Small intestine (tissue), 7 donors: ENCODE results near the gene ADAMTS14. TPM values are rescaled to one million over a fixed set of nuclear protein-coding genes. Genes with fewer than 3 reads are reported as not detected.
A peak's percentile ranks its signal among the peaks of the same experiment; 100 is the strongest.

Experiments used
- DNase-seq, 2 donors: peaks; one replicate each; pipeline versions ENCODE4 v3.0.0 to v3.0.0-alpha.2; 2013
- FAIRE-seq: peaks from 2 replicates; lab custom pipeline; 2012; peaks lifted over from hg19 to GRCh38; lab: Jason Lieb, UNC
- H3K27ac ChIP-seq, 3 donors: one replicate each; pipeline ENCODE4 v1.5.1; 2013; ENCODE audit warnings: low read length in 2 of 3, mild to moderate bottlenecking in 2 of 3, control low read depth in 1 of 3, inconsistent platforms in 1 of 3, low read depth in 1 of 3, moderate library complexity in 1 of 3
- H3K27me3 ChIP-seq, 3 donors: one replicate each; pipeline ENCODE4 v1.6.1; 2013; ENCODE audit warnings: low read length in 3 of 3, inconsistent platforms in 1 of 3; ENCODE audit not compliant: control insufficient read depth in 3 of 3, insufficient read depth in 3 of 3
- H3K36me3 ChIP-seq, 3 donors: one replicate each; pipeline ENCODE4 v1.6.1; 2013; ENCODE audit warnings: low read length in 3 of 3, inconsistent platforms in 1 of 3, low read depth in 1 of 3, mild to moderate bottlenecking in 1 of 3, moderate library complexity in 1 of 3; ENCODE audit not compliant: control insufficient read depth in 3 of 3, insufficient read depth in 2 of 3
- H3K4me1 ChIP-seq, 3 donors: one replicate each; pipeline ENCODE4 v1.6.1; 2013; ENCODE audit warnings: low read length in 2 of 3, inconsistent platforms in 1 of 3, low read depth in 1 of 3, mild to moderate bottlenecking in 1 of 3, moderate library complexity in 1 of 3; ENCODE audit not compliant: control insufficient read depth in 3 of 3, insufficient read depth in 2 of 3
- H3K4me3 ChIP-seq, 3 donors: one replicate each; pipeline ENCODE4 v1.5.1; 2013; ENCODE audit warnings: low read length in 3 of 3, control low read depth in 1 of 3, inconsistent platforms in 1 of 3, low read depth in 1 of 3, mild to moderate bottlenecking in 1 of 3, moderate library complexity in 1 of 3
- H3K9me3 ChIP-seq, 2 donors: one replicate each; pipeline ENCODE4 v1.6.1; 2013; ENCODE audit warnings: low read depth in 1 of 2, low read length in 1 of 2; ENCODE audit not compliant: control insufficient read depth in 2 of 2, insufficient read depth in 1 of 2
- WGBS, 3 donors: extraction: QIAGEN DNeasy Blood & Tissue Kit; methylation state at CpG; one replicate each; pipeline ENCODE4 v1.1.7; 2013; 5-methylcytosine and 5-hydroxymethylcytosine counted together
- polyA plus RNA-seq, 4 donors: library from polyadenylated mRNA; stranded (reverse) in 3 of 4; unstranded in 1 of 4; fragments of 200-250 nt in 3 of 4; fragments of 120-200 nt in 1 of 4; gene quantifications; one replicate each; pipeline versions ENCODE4 v1.2.1 to v1.2.3, GENCODE V29; 2013
- donor health status: healthy with polysubstance abuse.
- donor health status: control.
- donor health status: control.
- donor health status: Bipolar disorder and iron deficiency.
- donor health status: healthy.

ADAMTS14 gene
- polyA plus RNA-seq, 4 donors: 0.45 to 7.7 (median 0.79) TPM

- 78 to 87% (median 79%) methylated on average over 8 of the region's 8 CpGs for WGBS, 3 donors
- Histone ChIP-seq H3K27me3 (no peaks in the 10 kb centered on the region), H3K9me3 (no peaks in the 10 kb centered on the region), H3K36me3 (peaks cover 0 to 19% (median 0%) of the 10 kb centered on the region in 3 donors), H3K27ac (no peak overlapping the region), H3K4me1 (no peaks in the 10 kb centered on the region), H3K4me3 (no peak overlapping the region)
- FAIRE-seq: no peak
- no peak for DNase-seq
These were observed 84.5 kb downstream of the ADAMTS14 start for GRCh38 chr10:70756700-70757360.

DNA sequence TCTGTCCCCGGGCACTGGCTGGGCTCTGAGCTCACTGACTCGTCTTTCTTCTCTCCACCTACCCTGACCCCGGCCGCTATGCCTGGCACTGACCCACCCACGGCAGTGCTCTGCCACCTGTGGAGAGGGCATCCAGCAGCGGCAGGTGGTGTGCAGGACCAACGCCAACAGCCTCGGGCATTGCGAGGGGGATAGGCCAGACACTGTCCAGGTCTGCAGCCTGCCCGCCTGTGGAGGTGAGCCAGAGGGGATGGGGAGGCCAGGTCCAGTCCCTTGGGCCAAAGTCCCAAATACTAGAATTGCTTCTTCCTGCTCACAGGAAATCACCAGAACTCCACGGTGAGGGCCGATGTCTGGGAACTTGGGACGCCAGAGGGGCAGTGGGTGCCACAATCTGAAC is 85.5 kb downstream of the ADAMTS14 start:
- whole genome bisulfite sequencing, 3 donors: 52 to 78% (median 68%) methylated on average over 13 of the region's 13 CpGs
- no peak overlapping the region for H3K27ac ChIP-seq
- H3K4me1 ChIP-seq: no peaks in the 10 kb centered on the region
- FAIRE-seq (no peak), DNase-seq (no peak)
- H3K36me3 ChIP-seq: peaks cover 0 to 15% (median 0%) of the 10 kb centered on the region in 3 donors
- H3K9me3 ChIP-seq: no peaks in the 10 kb centered on the region
- H3K27me3 ChIP-seq: no peaks in the 10 kb centered on the region
- H3K4me3 ChIP-seq: no peak overlapping the region

- no peaks in the 10 kb centered on the region for H3K9me3 ChIP-seq
- H3K4me1 ChIP-seq: no peaks in the 10 kb centered on the region
- H3K4me3 ChIP-seq: no peak overlapping the region
- peaks cover 0 to 12% (median 0%) of the 10 kb centered on the region in 3 donors for H3K36me3 ChIP-seq
- 23 to 29% (median 27%) methylated on average over 7 of the region's 7 CpGs for WGBS, 3 donors
- no peak for FAIRE-seq
- no peaks in the 10 kb centered on the region for H3K27me3 ChIP-seq
- no peak overlapping the region for H3K27ac ChIP-seq
- peak; percentile 75 to 82 for DNase-seq
These were observed 86.6 kb downstream of the ADAMTS14 start for GRCh38 chr10:70758757-70759514.

DNA sequence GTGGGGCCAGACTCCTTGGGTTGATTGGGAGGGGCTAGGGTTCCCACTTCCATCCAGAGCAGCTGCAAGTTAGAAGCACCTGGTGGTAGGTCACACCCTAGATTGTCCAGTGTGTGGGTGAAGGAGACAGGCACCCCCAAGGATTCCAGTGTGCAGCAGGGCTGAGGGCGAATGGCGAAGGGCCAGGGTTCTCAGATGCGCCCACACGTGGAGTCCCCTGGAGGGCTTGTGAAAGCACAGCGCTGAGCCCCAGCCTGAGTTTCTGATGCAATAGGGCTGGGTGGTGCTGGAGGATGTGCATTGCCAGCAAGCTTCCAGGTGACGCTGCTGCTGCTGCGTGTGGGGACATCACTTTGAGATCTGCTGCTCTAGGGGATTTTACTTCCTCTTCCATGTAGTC is 87.5 kb downstream of the ADAMTS14 start:
- Histone ChIP-seq H3K27me3 (no peaks in the 10 kb centered on the region), H3K27ac (no peak overlapping the region), H3K4me3 (no peak overlapping the region), H3K36me3 (peaks cover 0 to 12% (median 0%) of the 10 kb centered on the region in 3 donors), H3K9me3 (no peaks in the 10 kb centered on the region), H3K4me1 (no peaks in the 10 kb centered on the region)
- DNase-seq (no peak), FAIRE-seq (no peak)
- 48 to 59% (median 58%) methylated on average over 7 of the region's 7 CpGs for WGBS, 3 donors

GRCh38 chr10:70760271-70760787 is 88.0 kb downstream of the ADAMTS14 start:
- WGBS, 3 donors: 61 to 72% (median 63%) methylated on average over 12 of the region's 12 CpGs
- H3K4me1 ChIP-seq: no peaks in the 10 kb centered on the region
- FAIRE-seq (no peak), DNase-seq (no peak)
- H3K36me3 ChIP-seq: peaks cover 0 to 12% (median 0%) of the 10 kb centered on the region in 3 donors
- H3K9me3 ChIP-seq: peaks cover 0 to under 1% of the 10 kb centered on the region in 2 donors
- no peak overlapping the region for H3K27ac ChIP-seq
- H3K4me3 ChIP-seq: no peak overlapping the region
- no peaks in the 10 kb centered on the region for H3K27me3 ChIP-seq

GRCh38 chr10:70761031-70761601 is 88.8 kb downstream of the ADAMTS14 start:
- FAIRE-seq: no peak
- 68 to 73% (median 72%) methylated on average over 7 of the region's 7 CpGs for WGBS, 3 donors
- peaks cover 0 to 12% (median 0%) of the 10 kb centered on the region in 3 donors for H3K36me3 ChIP-seq
- no peaks in the 10 kb centered on the region for H3K4me1 ChIP-seq
- no peak for DNase-seq
- H3K4me3 ChIP-seq: no peak overlapping the region
- peaks cover 0 to 8% of the 10 kb centered on the region in 2 donors for H3K9me3 ChIP-seq
- no peak overlapping the region for H3K27ac ChIP-seq
- no peaks in the 10 kb centered on the region for H3K27me3 ChIP-seq

GRCh38 chr10:70761727-70762350 is 89.5 kb downstream of the ADAMTS14 start:
- Histone ChIP-seq H3K4me3 (no peak overlapping the region), H3K9me3 (peaks cover 0 to 12% of the 10 kb centered on the region in 2 donors), H3K36me3 (peaks cover 0 to 12% (median 0%) of the 10 kb centered on the region in 3 donors), H3K4me1 (no peaks in the 10 kb centered on the region), H3K27me3 (no peaks in the 10 kb centered on the region), H3K27ac (no peak overlapping the region)
- FAIRE-seq: no peak
- DNase-seq: no peak
- 63 to 86% (median 67%) methylated on average over 10 of the region's 10 CpGs for WGBS, 3 donors
